Hindlimb muscle (tissue), 1 donor: ENCODE results near the gene LPP. TPM values are rescaled to one million over a fixed set of nuclear protein-coding genes. Genes with fewer than 3 reads are reported as not detected.

Source experiments
- DNase-seq: peaks from one replicate; pipeline ENCODE4 v3.0.0-alpha.2; 2013
- polyA plus RNA-seq: library from polyadenylated mRNA; unstranded; fragments of 120-200 nt; gene quantifications from one replicate; pipeline ENCODE4 v1.2.1, GENCODE V29; 2013; ENCODE audit not compliant: insufficient read length

LPP gene
- polyA plus RNA-seq, 1 donor = 12.7 TPM

DNA sequence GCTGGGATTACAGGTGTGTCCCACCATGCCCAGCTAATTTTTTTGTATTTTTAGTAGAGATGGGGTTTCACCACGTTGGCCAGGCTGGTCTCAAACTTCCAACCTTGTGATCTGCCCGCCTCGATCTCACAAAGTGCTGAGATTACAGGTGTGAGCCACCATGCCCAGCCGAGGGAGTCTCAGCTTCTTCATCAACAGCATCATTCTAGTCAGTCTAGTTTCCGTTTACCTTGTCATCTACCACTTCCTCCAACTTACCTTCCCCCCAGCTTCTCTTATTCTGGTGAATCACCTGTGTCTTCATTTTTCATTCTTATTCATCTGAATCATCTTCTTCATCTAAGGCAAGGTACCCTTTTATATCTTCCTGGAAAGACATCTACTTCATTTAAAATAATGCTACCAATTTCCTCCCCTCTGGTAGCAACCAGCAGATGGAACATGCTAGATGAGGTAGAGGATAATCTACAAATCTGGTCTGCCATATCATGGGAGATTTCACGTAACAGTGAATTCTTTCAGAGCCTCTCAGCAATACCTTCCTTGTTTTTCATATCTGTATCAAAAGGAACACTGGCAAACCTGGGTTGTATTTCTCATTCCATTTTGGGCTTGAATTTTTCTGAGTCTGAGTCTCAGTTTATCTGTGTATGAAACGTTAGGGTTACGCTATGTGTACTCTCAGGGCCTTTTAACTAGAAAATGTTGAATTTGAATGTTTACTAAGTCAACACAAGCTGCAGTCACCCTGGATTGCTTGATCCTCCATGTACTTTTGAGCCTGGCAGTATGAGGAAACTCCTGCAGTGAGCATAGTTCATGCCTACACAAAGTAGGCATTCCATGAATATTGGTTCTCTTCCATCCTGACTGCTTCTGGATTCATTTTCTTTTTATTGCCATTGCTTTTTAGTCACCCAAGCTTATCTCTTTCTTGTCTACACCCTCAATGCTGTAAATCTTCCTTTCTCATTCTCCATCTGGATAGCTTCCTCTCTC is 16.8 kb downstream of the LPP start:
- DNase-seq = no peak

DNA sequence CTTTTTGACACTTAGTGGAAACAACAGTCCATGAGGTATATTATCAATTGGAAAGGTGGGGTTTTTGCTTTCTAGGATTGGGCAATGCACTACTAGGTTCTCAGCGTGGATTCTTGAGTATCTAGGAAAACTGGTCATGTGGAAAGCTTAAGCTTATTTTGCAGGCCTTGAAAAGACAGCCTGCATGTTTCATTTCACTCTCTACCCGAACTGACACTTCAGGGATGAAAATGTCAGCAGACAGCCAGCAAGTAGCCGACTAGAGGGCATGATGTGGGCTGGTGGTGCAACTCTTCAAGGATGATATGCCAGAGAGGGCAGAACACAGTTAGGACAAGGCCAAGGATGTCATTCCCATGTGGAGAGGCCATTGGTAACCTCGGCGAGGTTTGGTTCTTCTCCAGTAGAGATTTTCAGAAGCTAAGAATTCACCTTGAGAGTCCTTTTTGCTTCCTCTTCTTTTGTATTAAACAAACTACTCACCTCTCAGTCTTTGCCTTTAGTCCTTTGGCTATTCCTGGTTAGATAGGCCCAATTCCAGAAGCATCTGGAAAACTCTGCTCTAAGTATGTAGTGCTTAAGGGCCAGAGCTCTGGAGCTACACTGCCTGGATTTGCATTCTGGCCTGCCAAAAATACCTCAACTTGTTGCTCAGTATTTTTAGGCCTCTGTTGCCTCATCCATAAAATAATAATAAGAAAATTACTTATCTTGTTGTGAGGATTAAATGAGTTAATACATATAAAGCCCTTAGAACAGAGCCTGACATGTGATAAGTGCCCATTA is 17.9 kb downstream of the LPP start:
- DNase-seq = no peak

DNA sequence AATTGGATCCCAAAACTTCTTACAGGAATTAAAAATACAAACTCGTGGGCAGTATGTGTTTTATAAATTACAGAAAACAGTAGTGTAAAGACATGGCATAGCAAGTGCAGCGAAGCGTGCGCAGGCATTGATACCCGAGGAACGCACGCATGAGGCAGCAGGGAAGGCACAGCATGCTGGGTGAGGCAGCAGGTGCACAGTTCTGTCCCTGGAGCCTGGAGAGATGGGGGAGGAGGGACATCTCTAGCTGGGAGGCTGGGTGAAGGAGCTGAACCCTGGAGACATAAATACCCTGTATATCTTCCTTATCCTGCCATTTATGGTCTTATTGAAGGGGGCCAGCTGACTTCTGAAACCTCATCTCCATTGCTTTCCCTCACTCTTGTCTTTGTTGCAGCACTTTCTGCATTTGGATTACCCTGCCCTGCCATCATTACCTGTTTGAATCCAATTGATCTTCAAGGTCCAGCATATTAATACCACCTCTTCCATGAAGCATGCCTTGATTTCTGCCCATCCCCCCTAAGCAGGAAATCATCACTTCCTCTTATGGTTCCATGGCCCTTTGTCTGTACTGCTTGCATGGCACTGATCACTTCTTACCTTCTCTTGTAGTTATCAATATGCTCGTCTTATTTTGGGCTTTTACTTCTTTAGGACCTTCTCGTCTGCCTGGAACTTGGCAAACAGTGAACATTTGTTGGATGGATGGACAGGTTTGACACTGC is 20.5 kb downstream of the LPP start:
- DNase-seq = no peak

DNA sequence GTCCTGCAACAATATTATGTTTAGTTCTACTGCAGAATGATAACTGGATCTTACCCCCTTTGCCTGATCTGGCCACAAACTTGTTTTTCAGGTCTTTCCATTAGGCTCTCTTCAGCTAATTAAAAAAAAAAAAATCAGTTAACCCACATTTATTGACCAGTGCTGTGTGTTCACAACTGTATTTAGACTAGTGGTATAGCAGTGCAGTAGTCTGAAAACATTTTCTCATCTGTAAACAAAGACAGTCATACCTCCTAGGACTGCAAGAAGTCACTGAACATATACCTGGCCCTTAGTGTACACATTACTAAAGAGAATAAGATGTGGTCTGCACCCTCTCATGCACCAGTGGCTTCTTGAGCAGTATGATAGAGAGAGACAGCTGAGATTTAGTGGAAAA is 22.5 kb downstream of the LPP start:
- DNase-seq = no peak

DNA sequence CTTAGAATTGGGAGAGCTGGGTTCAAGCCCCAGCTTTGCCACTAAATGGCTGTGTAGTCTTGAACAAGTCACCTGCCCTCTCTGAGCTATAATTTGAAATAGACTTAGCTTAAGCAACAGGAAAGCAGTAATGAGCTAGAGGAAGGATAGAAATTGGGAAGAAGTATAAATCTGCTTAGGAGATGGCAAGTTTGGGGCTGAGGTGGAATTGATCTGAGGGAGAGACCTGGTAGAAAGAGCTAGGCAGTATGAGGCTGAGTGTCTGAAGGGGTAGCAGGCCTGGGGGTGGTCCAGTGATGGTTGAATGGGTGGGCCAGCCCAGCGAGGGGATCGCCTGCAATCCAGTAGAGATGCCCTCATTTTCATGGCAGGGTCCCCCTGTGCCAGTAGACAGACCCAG is 22.9 kb downstream of the LPP start:
- no peak for DNase-seq

DNA sequence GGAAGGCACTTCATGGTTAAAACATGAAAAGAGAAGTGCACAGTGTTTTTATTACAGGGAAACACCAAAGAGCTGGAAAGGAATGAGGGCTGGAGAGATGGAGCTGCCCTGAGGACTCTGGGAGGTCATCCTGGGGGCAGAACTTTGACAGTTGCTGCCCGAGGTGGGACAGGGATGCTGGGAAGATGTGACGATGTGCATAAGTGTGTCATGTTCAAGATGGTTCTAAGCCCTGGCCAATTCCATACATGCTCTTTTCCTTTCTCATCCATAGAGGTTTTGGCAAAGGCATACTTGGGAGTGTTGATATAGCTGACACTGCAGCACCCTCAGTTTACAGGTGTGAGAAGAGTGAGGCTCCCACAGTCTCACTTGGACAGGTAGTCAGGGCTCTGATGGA is 23.8 kb downstream of the LPP start:
- no peak for DNase-seq

DNA sequence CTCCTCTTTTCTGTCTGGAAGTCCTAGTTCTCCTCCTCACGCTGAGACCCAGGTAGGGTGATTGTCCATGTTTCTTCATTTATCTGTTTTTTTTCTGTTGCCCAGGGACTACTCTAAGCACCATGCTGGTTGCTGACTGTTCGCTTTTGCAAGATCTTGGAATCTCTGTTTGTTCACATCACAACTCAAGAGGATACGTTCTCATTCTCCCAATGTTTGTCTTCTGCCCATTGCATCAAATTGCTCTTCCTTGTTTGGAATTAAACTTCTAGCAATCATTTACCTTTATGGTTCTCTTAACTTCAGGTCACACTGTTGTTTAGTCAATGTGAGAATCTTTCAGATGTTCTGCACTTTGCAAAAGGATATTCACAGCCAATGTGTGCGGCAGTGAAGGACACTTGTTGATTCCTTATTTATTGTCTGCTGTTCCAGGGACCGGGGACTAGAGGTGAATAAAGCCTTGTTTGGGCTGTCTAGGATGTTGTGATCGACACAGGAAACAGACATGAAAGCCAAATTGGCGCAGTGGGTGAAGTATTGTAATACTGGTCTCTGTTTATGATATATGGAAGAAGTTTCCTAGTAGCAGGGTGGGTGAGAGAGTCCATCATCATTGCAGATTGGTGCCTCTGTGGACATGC is 24.5 kb downstream of the LPP start:
- no peak for DNase-seq

DNA sequence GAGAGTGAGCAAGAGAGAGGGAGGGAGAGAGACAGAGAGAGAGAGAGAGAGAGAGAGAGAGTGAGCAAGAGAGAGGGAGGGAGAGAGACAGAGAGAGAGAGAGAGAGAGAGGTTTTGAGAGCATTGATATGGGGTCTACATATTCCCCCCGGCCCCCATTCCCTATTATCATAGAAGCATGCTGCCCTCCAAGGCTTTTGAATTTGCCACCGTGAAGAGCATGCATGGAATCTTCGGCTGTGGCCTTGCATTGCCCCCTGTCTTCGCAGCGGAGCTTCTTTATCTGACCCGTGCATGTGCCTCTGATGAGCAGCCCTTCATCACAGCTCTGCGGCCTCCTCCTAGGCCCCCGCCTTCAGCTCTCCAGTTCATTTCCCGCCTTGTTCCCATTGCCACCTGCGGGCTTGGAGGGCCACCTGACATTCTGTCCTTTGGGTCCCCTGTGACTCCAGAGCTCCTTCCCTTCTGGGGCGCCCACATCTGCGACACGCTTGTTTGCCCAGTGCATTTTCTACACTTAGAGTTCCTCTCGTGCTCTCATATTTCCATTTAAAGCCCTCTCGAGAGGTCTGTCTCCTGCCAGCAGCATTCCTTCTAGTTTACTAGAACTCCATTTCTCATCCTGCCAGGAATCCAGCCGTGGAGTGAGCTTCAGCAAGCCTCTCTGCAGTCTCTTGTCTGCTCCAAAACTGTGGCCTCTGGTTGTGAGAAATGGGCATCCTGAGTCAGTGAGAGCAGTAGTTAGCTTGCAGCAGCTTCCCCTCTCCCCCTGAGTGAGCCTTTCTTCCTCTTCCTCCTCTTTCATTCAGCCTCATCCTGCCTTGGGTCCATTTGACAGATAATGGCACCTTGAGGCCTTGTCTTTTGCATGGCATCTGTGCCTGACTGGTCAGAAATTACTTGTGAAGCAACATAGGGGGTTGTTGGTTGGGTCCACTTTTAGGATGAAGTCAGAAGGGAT is 25.3 kb downstream of the LPP start:
- peak; percentile 81 for DNase-seq

DNA sequence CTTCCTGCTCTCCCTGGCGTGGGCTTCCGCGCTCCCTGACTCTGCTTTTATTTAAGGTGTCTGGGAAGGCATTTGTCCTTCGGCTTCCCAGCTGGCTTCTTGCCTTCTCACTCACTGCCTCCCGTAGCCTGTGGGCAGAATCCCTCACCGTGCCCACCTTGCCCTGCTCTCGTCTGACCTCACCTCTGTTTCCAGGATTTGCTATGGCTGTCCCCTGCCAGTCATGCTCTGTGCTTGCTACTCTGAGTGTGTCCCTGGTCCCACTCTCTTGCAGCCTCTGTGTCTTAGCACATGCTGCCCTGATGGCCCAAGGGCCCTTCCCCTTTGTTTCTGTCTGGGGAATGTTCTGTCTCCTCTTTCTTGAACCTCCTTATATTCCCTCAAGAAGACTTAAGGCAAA is 26.2 kb downstream of the LPP start:
- no peak for DNase-seq

DNA sequence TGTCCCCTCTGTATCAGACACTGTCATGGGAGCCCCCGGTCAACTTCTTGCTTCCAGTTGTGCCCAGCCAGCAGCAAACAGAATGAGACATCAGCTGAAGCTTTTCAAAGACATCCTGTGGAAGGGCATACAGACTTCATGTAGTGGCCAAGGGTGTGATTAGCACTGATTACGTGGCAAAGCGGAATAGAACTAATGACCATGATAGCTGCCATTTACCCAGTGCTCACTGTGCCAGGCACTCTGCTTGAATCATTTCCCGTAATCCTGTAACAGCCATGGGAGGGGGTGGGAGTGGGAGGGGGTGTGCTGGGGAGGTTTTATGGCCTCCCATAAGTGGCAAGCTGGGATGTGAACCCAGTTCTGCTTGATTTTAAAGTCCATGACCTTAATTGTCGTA is 29.5 kb downstream of the LPP start:
- no peak for DNase-seq

DNA sequence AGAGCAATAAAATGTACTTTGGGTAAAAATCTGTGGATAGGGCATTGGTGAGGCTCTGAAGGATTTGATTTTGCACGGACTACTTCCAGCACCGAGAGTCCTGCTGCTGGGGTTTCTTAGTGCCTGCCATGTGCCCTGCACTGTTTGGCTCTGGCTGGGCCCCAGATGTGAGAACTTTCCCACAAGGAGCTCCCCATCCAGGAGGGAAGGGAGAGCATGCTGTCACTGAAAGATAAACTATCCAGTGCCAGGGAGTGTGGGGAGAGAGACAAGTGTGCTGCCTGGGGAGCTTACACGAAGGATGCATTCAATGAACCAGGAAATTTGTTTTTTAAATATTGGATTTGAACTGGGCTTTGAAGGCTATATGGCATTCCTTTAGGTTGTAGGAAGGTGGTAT is 30.2 kb downstream of the LPP start:
- DNase-seq = no peak

DNA sequence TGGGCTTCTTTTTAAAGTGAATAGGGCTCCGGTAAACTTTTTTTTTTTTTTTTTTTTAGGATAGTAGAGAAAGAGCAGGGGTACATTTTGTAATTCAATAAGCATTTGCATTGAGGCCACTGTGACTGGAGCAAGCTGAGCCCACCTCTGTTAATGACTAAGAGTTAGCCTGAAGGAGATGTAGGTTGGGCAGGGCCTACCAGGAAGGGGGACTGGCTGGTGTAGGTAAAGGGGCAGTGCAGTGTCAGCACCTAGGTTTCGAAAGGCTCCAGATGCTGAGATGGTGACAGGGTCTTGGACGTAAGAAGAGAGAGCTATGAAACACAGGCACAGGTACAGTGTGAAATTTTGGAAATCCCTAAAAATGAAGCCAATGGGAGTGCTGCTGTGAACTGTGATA is 30.7 kb downstream of the LPP start:
- DNase-seq = no peak

DNA sequence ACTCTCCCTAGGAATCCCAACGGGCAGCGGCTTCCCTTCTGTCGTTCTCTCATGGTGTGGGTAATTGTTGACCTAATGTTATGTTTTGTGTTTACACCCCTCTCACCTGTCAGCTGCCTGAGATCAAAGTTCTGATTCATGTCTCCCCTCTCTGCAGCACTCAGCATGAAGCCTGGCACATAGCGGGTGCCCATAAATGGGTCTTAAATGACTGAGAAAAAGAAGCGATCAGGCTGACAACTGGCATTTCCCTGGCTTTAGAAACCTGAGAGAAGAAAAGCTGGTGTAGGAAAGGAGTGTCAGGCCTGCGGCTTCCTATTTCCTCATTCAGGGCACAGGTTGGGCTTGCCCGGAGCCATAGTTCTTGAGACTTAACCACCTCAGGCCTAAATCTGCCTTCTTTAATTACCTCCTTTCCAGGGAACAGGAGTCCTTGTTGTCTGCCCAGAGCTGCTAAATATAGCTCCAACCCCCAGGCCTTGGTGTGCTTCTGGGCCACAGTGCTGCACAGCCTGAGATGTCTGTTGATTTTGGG is 31.8 kb downstream of the LPP start:
- DNase-seq = no peak

DNA sequence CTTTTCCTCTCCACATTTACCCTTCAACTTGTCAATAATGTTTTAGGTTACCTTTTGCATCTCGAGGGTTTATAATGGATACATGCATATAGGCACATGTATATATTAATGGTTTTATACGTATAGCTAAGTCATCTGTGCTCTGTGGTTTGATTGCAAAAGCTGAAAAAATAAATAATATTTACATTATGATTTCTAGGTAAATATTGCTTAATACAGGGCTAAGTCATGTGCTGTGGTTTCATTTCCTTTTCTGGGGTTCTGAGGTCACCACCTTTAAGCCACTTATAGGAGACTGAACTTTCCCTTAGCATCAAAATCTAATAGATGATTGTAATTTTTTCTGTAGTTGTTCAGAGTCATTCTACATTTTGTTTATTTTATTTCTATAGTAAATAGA is 33.1 kb downstream of the LPP start:
- no peak for DNase-seq

DNA sequence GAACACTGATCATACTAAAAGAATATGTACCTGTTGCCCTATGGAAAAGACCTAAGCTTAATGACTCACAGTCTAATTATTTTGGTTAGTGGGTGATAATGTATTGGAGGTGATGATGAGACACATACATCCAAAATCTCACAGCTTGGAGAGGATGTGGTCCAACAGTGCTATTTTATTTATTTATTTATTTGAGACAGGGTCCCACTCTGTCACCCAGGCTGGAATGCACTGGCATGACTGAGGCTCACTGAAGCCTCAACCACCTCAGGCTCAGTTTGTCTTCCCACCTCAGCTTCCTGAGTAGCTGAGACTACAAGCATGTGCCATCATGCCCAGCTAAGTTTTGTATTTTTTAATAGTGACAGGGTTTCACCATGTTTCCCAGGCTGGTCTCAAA is 35.0 kb downstream of the LPP start:
- no peak for DNase-seq

DNA sequence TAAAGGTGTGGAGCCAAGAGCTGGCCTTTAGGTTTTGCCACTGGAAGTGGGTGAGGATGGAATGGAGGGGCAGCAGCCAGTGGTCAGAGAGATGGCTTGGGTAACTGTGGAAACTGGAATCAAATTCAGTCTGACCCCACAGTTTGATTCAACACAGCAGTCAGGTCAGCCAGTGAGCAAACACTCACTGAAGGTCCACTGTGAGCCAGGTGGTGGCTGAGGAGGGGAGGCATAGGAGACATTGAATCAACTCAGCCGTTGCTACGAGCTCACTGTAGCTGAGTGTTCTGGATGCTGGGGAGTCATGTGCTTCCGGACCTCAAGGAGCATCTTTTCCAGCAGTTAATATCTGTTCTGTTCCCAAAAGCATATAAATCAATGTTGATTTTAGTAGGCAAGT is 37.5 kb downstream of the LPP start:
- no peak for DNase-seq

DNA sequence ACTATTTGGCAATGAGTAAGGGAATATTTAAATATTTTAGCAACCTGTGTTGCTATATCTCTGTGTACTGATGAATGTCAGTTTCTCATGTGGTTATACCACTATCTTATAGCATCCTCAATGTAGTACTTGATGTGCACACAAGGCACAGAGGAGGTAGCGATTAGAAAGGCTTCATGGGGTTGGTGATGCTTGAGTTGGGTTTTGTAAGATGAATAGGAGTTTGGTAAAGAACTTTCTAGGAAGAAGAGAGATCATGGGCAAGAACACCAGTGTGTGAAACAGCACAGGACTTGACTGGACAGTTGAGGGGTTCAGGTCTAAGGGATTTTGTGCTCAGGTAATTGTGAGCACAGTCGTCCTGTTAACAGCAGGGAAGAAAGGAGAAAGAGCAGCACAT is 38.1 kb downstream of the LPP start:
- no peak for DNase-seq

DNA sequence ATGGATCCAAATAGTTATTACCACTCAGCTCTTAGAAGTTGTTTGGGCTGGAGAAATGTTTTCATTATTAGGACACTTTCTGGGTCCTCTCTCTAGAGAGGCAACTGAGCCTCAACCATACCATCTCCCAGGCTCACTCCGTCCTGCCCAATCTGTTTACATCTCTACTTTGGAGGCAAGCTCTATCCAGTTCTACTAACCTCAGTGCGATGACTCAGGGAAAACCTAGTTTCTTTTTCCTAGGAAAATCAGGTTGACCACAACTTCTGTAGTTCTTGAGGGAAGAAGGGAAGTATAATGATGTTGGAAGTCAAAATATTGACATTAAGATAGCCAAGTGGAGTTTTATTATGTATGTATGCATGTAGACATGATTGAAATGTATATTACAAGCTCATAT is 40.4 kb downstream of the LPP start:
- no peak for DNase-seq

DNA sequence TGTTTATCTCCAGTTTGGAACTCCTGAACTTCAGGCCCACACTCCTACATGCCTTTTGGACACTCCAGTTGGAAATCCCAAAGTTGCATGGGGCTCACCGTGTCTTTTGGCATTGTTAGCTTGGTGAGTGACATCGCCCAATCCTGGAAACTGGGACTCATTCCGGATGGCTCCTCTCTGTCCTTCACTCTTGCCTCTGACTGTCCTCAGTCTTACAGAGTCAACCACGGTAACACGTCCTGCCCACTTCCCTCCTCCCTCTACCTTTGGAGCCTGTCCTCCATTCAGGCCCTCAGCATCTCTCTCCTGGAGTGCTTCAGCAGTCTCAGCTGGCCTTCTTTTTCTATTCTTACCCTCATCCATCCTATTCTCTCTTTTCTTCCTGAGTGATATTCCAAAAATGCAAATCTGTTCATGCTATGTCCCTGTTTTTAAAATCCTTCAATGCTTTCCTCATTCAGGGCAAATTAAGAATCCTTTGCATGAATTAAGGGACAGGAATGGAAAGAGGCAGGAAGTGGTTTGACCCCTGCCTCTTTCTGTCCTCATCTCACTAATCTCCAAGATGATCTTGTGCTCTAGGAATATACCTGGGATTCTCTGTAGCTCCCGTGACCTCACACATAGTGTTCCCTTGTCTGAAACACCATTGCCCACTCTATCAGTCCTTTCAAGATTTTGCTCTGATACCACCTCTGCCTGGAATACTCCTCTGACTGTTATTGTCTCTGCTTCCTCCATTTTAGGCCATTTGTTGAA is 42.5 kb downstream of the LPP start:
- DNase-seq = no peak

DNA sequence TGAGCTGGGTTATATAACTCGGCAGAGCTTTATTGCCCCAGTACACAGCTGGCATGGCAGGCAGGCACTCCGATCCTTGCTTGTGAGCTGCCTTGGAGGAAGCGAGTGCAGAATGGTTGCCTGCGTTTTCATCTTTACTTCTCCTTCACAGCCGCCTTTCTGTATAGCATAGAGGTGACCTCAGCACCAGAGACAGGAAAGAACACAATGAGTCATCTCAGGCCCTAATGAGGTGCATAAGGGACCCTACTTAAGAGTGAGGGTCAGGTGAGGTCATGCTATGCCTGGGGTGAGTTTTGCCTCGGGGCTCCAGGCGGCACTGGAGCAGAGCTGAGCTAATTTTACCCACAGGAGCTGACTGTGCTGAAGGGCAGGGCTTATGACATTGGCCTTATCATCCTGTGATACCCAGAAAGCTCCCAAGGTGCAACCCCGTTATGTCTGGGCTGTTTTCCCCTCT is 43.5 kb downstream of the LPP start:
- no peak for DNase-seq
